ENCODE data around the gene COMMD1. TPM values are rescaled to one million over a fixed set of nuclear protein-coding genes. Genes with fewer than 3 reads are reported as not detected.
"Not testable (repeated sequence)": the region's sequence is repeated elsewhere in the genome, so short reads cannot be mapped to it uniquely, and the experiment has no call there.

Gene COMMD1
- polyA plus RNA-seq (2013, experiment 1 of 2), result 49.8 TPM
- 42.0 TPM for polyA plus RNA-seq (2013, experiment 2 of 2)

GRCh38 chr2:61905372-61906185 is at the start of gene COMMD1:
COMMD1 (plus strand) TSS chr2:61905674; CDS start chr2:61905679, 5 bp downstream.
- whole genome bisulfite sequencing, 2 experiments (ENCODE audit: insufficient coverage in 2 of 2), result 0 to 2% methylated on average over 25 to 32 of the region's 33 CpGs

GRCh38 chr2:61857224-61857623 is 48.2 kb upstream of the COMMD1 start:
- peaks cover 5% of the 10 kb centered on the region for H3K36me3 ChIP-seq (ENCODE audit: control insufficient read depth, insufficient read depth, low read length)
- 20 to 77% methylated on average over 1 to 3 of the region's 3 CpGs for WGBS, 2 experiments (ENCODE audit: insufficient coverage in 2 of 2)
- no peak overlapping the region for H3K27ac ChIP-seq (ENCODE audit: low read depth, low read length, severe bottlenecking)
- no peak overlapping the region for H3K4me3 ChIP-seq (ENCODE audit: extremely low read depth, insufficient read depth, low read length, poor library complexity, severe bottlenecking)
- no peaks in the 10 kb centered on the region for H3K9me3 ChIP-seq (ENCODE audit: control insufficient read depth, low read length)
- H3K4me1 ChIP-seq (ENCODE audit: control insufficient read depth, insufficient read depth, low read length, poor library complexity, severe bottlenecking), result no peaks in the 10 kb centered on the region

More at GRCh38 chr2:61905372-61906185, at the start of gene COMMD1:
- Histone ChIP-seq H3K4me1 (ENCODE audit: control insufficient read depth, insufficient read depth, low read length, poor library complexity, severe bottlenecking) (no peaks in the 10 kb centered on the region), H3K9me3 (ENCODE audit: control insufficient read depth, low read length) (no peaks in the 10 kb centered on the region), H3K36me3 (ENCODE audit: control insufficient read depth, insufficient read depth, low read length) (no peaks in the 10 kb centered on the region), H3K27ac (ENCODE audit: low read depth, low read length, severe bottlenecking) (peak within 1 kb of the TSS; percentile 41), H3K4me3 (ENCODE audit: extremely low read depth, insufficient read depth, low read length, poor library complexity, severe bottlenecking) (peak within 1 kb of the TSS; percentile 90)

DNA sequence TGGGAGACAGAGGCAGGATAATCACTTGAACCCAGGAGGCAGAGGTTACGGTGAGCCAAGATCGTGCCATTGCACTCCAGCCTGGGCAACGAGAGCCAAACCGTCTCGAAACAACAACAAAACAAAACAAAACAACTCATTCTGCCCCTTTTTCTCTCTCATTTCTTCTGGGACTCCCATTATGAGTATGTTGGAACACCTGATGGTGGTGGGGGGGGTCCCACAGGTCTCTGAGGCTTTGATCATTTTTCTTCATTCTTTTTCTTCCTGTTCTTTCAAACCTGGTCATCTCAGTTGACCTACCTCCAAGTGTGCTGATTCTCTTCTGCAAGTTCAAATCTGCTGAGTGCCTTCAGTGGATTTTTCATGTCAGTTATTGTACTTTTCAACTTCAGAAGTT is 43.4 kb upstream of the COMMD1 start:
- Histone ChIP-seq H3K9me3 (ENCODE audit: control insufficient read depth, low read length) (no peaks in the 10 kb centered on the region), H3K36me3 (ENCODE audit: control insufficient read depth, insufficient read depth, low read length) (peaks cover 45% of the 10 kb centered on the region), H3K27ac (ENCODE audit: low read depth, low read length, severe bottlenecking) (no peak overlapping the region), H3K4me3 (ENCODE audit: extremely low read depth, insufficient read depth, low read length, poor library complexity, severe bottlenecking) (no peak overlapping the region), H3K4me1 (ENCODE audit: control insufficient read depth, insufficient read depth, low read length, poor library complexity, severe bottlenecking) (no peaks in the 10 kb centered on the region)
- WGBS, 2 experiments (ENCODE audit: insufficient coverage in 2 of 2), result 90 to 100% methylated on average over 2 of the region's 5 CpGs

- H3K36me3 ChIP-seq (ENCODE audit: control insufficient read depth, insufficient read depth, low read length), result peaks cover 90% of the 10 kb centered on the region
- WGBS, 2 experiments (ENCODE audit: insufficient coverage in 2 of 2), result 90 to 93% methylated on average over 9 to 13 of the region's 14 CpGs
- H3K4me3 ChIP-seq (ENCODE audit: extremely low read depth, insufficient read depth, low read length, poor library complexity, severe bottlenecking); H3K4me1 ChIP-seq (ENCODE audit: control insufficient read depth, insufficient read depth, low read length, poor library complexity, severe bottlenecking); H3K27ac ChIP-seq (ENCODE audit: low read depth, low read length, severe bottlenecking); H3K9me3 ChIP-seq (ENCODE audit: control insufficient read depth, low read length): not testable (repeated sequence)
These were observed 38.9 kb upstream of the COMMD1 start for GRCh38 chr2:61866482-61867089.

GRCh38 chr2:61876400-61876799 is 29.1 kb upstream of the COMMD1 start:
- Histone ChIP-seq H3K9me3 (ENCODE audit: control insufficient read depth, low read length) (no peaks in the 10 kb centered on the region), H3K4me1 (ENCODE audit: control insufficient read depth, insufficient read depth, low read length, poor library complexity, severe bottlenecking) (no peaks in the 10 kb centered on the region), H3K27ac (ENCODE audit: low read depth, low read length, severe bottlenecking) (no peak overlapping the region), H3K4me3 (ENCODE audit: extremely low read depth, insufficient read depth, low read length, poor library complexity, severe bottlenecking) (no peak overlapping the region), H3K36me3 (ENCODE audit: control insufficient read depth, insufficient read depth, low read length) (peaks cover 99% of the 10 kb centered on the region)
- 80% methylated on average over 1 of the region's 1 CpG; no CpG with 5 or more reads in 1 of the 2 experiments for WGBS, 2 experiments (ENCODE audit: insufficient coverage in 2 of 2)

GRCh38 chr2:61877571-61878245 is 27.8 kb upstream of the COMMD1 start:
- H3K4me3 ChIP-seq (ENCODE audit: extremely low read depth, insufficient read depth, low read length, poor library complexity, severe bottlenecking), result no peak overlapping the region
- 100% methylated on average over 1 of the region's 4 CpGs for WGBS, 2 experiments (ENCODE audit: insufficient coverage in 2 of 2)
- H3K9me3 ChIP-seq (ENCODE audit: control insufficient read depth, low read length), result no peaks in the 10 kb centered on the region
- no peaks in the 10 kb centered on the region for H3K4me1 ChIP-seq (ENCODE audit: control insufficient read depth, insufficient read depth, low read length, poor library complexity, severe bottlenecking)
- H3K36me3 ChIP-seq (ENCODE audit: control insufficient read depth, insufficient read depth, low read length), result peaks cover 98% of the 10 kb centered on the region
- no peak overlapping the region for H3K27ac ChIP-seq (ENCODE audit: low read depth, low read length, severe bottlenecking)

DNA sequence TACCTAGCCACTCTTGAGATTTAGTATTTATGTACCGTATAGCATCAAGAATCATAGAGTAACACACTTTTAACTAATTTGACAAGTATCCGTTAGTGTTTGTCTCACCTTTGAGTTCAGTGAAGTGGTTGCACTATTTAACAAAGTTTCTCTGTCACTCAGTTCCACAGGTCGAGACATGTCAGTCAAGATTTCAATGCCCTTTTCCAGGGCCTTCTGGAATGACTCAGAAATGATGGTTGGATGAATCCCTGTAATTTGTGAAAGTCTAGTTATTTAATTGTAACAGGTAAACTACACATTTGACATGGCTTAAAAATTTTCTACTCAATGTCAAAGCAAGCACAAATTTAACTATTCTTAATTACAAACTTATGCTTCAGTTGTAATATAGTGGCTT is 26.7 kb upstream of the COMMD1 start:
- H3K9me3 ChIP-seq (ENCODE audit: control insufficient read depth, low read length), result no peaks in the 10 kb centered on the region
- H3K4me1 ChIP-seq (ENCODE audit: control insufficient read depth, insufficient read depth, low read length, poor library complexity, severe bottlenecking), result no peaks in the 10 kb centered on the region
- H3K27ac ChIP-seq (ENCODE audit: low read depth, low read length, severe bottlenecking), result no peak overlapping the region
- H3K36me3 ChIP-seq (ENCODE audit: control insufficient read depth, insufficient read depth, low read length), result peaks cover 99% of the 10 kb centered on the region
- no peak overlapping the region for H3K4me3 ChIP-seq (ENCODE audit: extremely low read depth, insufficient read depth, low read length, poor library complexity, severe bottlenecking)
- 94 to 100% methylated on average over 2 to 3 of the region's 3 CpGs for WGBS, 2 experiments (ENCODE audit: insufficient coverage in 2 of 2)

- WGBS, 2 experiments (ENCODE audit: insufficient coverage in 2 of 2), result no CpG with 5 or more reads among the region's 4 CpGs
- H3K9me3 ChIP-seq (ENCODE audit: control insufficient read depth, low read length); H3K4me3 ChIP-seq (ENCODE audit: extremely low read depth, insufficient read depth, low read length, poor library complexity, severe bottlenecking); H3K4me1 ChIP-seq (ENCODE audit: control insufficient read depth, insufficient read depth, low read length, poor library complexity, severe bottlenecking); H3K27ac ChIP-seq (ENCODE audit: low read depth, low read length, severe bottlenecking): not testable (repeated sequence)
- H3K36me3 ChIP-seq (ENCODE audit: control insufficient read depth, insufficient read depth, low read length), result peaks cover 99% of the 10 kb centered on the region
These were observed 26.1 kb upstream of the COMMD1 start for GRCh38 chr2:61879351-61879750.

DNA sequence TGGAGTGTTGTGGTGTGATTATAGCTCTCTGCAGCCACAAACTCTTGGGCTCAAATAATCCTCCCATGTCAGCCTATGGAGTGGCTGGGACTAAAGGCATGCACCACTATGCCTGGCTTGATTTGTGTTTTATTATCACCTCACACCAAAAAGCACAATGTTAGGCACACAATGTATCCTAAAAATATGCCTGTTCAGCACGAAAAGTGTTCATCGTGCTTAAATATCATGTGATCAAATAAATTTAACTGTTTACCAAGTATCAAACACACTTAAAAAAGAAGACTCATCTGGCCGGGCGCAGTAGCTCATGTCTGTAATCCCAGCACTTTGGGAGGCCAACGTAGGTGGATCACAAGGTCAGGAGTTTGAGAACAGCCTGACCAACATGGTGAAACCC is 22.6 kb upstream of the COMMD1 start:
- 90 to 100% methylated on average over 3 of the region's 5 CpGs for WGBS, 2 experiments (ENCODE audit: insufficient coverage in 2 of 2)
- Histone ChIP-seq H3K36me3 (ENCODE audit: control insufficient read depth, insufficient read depth, low read length) (peaks cover 91% of the 10 kb centered on the region), H3K9me3 (ENCODE audit: control insufficient read depth, low read length) (no peaks in the 10 kb centered on the region), H3K4me3 (ENCODE audit: extremely low read depth, insufficient read depth, low read length, poor library complexity, severe bottlenecking) (no peak overlapping the region), H3K27ac (ENCODE audit: low read depth, low read length, severe bottlenecking) (no peak overlapping the region), H3K4me1 (ENCODE audit: control insufficient read depth, insufficient read depth, low read length, poor library complexity, severe bottlenecking) (no peaks in the 10 kb centered on the region)

DNA sequence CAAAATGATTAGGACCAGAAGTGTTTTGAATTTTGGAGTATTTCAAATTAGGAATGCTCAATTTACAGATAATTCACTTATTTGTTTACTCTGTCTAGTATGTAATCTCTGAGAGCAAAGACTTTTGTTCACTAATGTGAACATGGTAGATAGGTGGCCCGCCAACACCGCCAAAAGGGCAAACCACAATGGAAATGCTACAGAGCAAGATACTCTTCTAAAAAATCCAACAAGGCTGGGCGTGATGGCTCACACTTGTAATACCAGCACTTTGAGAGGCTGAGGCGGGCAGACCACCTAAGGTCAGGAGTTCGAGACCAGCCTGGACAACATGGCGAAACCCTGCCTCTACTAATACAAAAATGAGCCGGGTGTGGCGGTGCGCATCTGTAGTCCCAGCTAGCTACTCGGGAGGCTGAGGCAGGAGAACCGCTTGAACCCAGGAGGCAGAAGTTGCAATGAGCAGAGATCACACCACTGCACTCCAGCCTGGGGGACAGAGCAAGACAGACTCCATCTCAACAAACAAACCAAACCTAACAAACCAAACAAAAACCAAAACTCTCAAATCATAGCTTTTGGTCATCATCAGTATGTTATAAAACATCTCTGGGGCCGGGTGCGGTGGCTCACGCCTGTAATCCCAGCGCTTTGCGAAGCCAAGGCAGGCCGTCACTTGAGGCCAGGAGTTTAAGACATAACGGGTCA is 19.4 kb upstream of the COMMD1 start:
- Histone ChIP-seq H3K9me3 (ENCODE audit: control insufficient read depth, low read length) (no peaks in the 10 kb centered on the region), H3K27ac (ENCODE audit: low read depth, low read length, severe bottlenecking) (no peak overlapping the region), H3K4me1 (ENCODE audit: control insufficient read depth, insufficient read depth, low read length, poor library complexity, severe bottlenecking) (no peaks in the 10 kb centered on the region), H3K4me3 (ENCODE audit: extremely low read depth, insufficient read depth, low read length, poor library complexity, severe bottlenecking) (peak overlapping the region; percentile 99), H3K36me3 (ENCODE audit: control insufficient read depth, insufficient read depth, low read length) (peaks cover 59% of the 10 kb centered on the region)
- 90 to 91% methylated on average over 17 of the region's 18 CpGs for WGBS, 2 experiments (ENCODE audit: insufficient coverage in 2 of 2)
